ENCODE measurements around the gene PLLP. TPM values are rescaled to one million over a fixed set of nuclear protein-coding genes. Genes with fewer than 3 reads are reported as not detected.

Gene PLLP
- total RNA-seq, 1 donor from 2014 or later = 44.0 TPM

DNA sequence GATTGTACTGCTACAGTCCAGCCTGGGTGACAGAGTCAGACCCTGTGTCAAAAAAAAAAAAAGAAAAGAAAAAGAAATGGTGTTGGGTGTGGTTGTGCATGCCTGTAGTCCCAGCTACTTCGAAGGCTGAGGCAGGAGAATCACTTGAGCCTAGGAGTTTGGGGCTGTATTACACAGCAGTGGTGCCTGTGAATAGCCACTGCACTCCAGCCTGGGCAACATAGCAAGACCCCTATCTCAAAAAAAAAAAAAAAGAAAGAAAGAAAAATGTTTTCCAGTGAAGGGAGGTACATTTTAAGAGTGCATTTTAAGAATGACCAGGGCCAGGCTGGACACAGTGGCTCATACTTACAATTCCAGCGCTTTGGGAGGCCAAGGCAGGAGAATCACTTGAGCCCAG lies 33.1 kb downstream of the PLLP start:
- no peak overlapping the region for H3K27ac ChIP-seq
- no peak overlapping the region for H3K4me3 ChIP-seq
- TF ChIP-seq, protein P1, sequence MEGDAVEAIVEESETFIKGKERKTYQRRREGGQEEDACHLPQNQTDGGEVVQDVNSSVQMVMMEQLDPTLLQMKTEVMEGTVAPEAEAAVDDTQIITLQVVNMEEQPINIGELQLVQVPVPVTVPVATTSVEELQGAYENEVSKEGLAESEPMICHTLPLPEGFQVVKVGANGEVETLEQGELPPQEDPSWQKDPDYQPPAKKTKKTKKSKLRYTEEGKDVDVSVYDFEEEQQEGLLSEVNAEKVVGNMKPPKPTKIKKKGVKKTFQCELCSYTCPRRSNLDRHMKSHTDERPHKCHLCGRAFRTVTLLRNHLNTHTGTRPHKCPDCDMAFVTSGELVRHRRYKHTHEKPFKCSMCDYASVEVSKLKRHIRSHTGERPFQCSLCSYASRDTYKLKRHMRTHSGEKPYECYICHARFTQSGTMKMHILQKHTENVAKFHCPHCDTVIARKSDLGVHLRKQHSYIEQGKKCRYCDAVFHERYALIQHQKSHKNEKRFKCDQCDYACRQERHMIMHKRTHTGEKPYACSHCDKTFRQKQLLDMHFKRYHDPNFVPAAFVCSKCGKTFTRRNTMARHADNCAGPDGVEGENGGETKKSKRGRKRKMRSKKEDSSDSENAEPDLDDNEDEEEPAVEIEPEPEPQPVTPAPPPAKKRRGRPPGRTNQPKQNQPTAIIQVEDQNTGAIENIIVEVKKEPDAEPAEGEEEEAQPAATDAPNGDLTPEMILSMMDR (IDR thresholded peaks at IDR 0.05) = no peak
- no peak for TF ChIP-seq POLR2A (IDR thresholded peaks at IDR 0.05)
- no peak for TF ChIP-seq POLR2AphosphoS5 (IDR thresholded peaks at IDR 0.05; ENCODE audit: insufficient read depth in 1 of 2, low read depth in 1 of 2)
- H3K27me3 ChIP-seq = no peaks in the 10 kb centered on the region
- no peak for DNase-seq (ENCODE audit: extremely low spot score in 2 of 2)
- peaks cover 0 to 79% of the 10 kb centered on the region in 2 donors for H3K36me3 ChIP-seq
- intact Hi-C loops (cut with DNase I) = no loop called here
- H3K4me1 ChIP-seq = peaks cover 5% of the 10 kb centered on the region
- no peaks in the 10 kb centered on the region for H3K9me3 ChIP-seq

DNA sequence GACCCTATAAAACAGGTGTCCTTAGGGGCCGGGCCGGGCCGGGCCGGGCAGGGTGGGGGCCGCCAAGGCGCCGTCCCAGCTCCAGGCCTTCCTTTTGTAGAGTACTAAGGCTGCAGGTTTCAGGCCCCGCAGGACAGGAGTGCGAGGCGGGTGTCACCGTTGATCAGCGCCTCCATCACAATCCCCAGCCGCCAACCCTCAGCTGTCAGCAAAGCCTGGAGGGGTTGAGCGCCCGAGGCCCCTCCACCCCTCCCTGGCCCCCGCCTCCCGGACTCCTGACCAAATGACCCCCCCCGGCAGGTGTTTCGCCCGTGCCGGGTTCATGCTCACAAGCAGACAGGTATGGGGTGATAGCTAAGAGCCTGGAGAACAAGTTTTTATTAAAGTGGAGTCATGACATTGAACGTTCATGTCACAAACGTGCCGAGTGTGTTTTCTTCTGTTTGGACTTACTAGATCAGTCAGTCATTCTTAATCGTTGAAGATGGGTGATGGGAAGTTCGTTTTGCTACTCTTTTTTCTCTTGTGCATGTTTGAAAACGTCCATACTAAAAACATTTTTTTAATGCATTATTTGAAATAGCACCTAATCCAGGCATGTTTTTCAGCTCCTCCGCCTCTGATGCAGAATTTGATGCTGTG lies 38.9 kb downstream of the PLLP start:
- TF ChIP-seq, protein P1 (IDR thresholded peaks at IDR 0.05) = no peak
- TF ChIP-seq POLR2AphosphoS5 (IDR thresholded peaks at IDR 0.05; ENCODE audit: insufficient read depth in 1 of 2, low read depth in 1 of 2) (no peak), POLR2A (IDR thresholded peaks at IDR 0.05) (no peak)
- Histone ChIP-seq H3K4me3 (peak overlapping the region; percentile 71 to 90), H3K36me3 (peaks cover 0 to 34% of the 10 kb centered on the region in 2 donors), H3K9me3 (no peaks in the 10 kb centered on the region), H3K4me1 (peaks cover 12% of the 10 kb centered on the region), H3K27ac (peak overlapping the region; percentile 87), H3K27me3 (no peaks in the 10 kb centered on the region)
- no peak for DNase-seq (ENCODE audit: extremely low spot score in 2 of 2)
- intact Hi-C loops (cut with DNase I) = loop anchor here (10.0 kb wide), 1 partner anchor 61 kb away; the partner anchor contains the start of genes PSME3IP1 and RSPRY1

DNA sequence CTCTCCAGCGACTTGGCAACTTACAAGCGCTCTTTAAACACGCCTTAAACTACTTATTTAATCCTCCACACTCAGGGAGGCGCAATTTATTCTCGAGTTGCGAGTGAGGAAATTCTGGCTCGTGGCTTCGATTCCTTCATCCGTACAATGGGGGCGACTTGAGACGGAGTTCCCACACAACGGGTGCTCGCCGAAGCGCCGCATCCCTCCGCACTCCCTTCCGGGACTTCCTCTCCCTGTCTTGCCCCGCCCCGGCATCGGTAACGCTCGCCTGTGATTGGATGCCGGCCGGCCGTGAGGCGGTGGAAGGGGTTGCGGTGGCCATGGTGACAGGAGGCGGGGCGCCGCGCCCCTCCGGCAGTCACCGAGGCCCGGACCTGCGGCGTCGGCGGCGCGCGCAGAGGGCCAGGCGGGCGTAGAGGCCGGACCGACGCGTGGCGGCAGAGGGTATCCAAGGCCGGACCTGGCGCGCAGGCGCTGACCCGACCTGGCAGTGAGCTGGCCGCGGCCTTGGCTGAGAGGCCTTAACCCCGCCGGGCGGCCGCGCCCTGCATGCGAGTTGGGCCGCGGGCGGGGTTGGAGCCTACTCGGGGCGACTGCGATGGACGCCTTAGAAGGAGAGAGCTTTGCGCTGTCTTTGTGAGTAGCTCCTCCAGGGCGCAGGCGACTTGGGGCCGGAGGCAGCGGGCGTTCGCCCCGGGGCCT lies 39.6 kb downstream of the PLLP start, which contains the start of gene ARL2BP:
Gene ARL2BP (plus strand): TSS at position 493 of the 705 bp plus-strand sequence. CDS start 109 bp downstream, at position 602.
- TF ChIP-seq, protein P1 (IDR thresholded peaks at IDR 0.05) = no peak
- peak in 1 of 2 donors; percentile 63 for TF ChIP-seq POLR2A (IDR thresholded peaks at IDR 0.05)
- TF ChIP-seq POLR2AphosphoS5 (IDR thresholded peaks at IDR 0.05; ENCODE audit: insufficient read depth in 1 of 2, low read depth in 1 of 2) = peak; percentile 57 to 91
- peak in 1 of 2 donors; percentile 99 for DNase-seq (ENCODE audit: extremely low spot score in 2 of 2)
- Histone ChIP-seq H3K27ac (peak within 1 kb of the TSS; percentile 87), H3K9me3 (no peaks in the 10 kb centered on the region), H3K4me3 (peak within 1 kb of the TSS; percentile 71 to 90), H3K4me1 (peaks cover 12% of the 10 kb centered on the region), H3K36me3 (peaks cover 0 to 28% of the 10 kb centered on the region in 2 donors), H3K27me3 (no peaks in the 10 kb centered on the region)
- intact Hi-C loops (cut with DNase I) = loop anchor here (10.0 kb wide), 1 partner anchor 60 kb away; the partner anchor contains the start of genes PSME3IP1 and RSPRY1

DNA sequence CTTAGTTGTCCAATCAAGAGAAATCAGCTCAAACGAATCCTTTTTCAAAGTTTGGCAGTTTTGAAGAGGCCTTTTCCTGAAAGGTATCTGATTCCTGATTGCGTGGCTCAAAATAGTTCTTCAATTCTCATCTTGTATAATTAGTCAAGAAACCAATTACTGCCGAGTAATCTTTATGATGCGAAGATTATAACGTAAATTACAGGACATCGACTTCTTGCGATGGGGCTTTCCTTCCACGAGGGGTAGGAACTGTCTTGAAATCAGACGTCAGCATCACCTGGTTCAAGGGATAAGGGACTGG lies 40.1 kb downstream of the PLLP start:
- intact Hi-C loops (cut with DNase I) = loop anchor here (10.0 kb wide), 1 partner anchor 60 kb away; the partner anchor contains the start of genes PSME3IP1 and RSPRY1
- TF ChIP-seq, protein P1 (IDR thresholded peaks at IDR 0.05) = no peak
- TF ChIP-seq POLR2A (IDR thresholded peaks at IDR 0.05) (no peak), POLR2AphosphoS5 (IDR thresholded peaks at IDR 0.05; ENCODE audit: insufficient read depth in 1 of 2, low read depth in 1 of 2) (no peak)

More for the DNA sequence above, 40.1 kb downstream of the PLLP start:
- Histone ChIP-seq H3K27ac (peak overlapping the region; percentile 87), H3K4me1 (peaks cover 12% of the 10 kb centered on the region), H3K4me3 (peak overlapping the region; percentile 71 to 90), H3K36me3 (peaks cover 0 to 22% of the 10 kb centered on the region in 2 donors), H3K27me3 (no peaks in the 10 kb centered on the region), H3K9me3 (no peaks in the 10 kb centered on the region)
- DNase-seq (ENCODE audit: extremely low spot score in 2 of 2) = no peak
